ENCODE results near the gene AMOTL1.

- no peak for TF ChIP-seq CTCF (conservative IDR thresholded peaks at IDR 0.05; ENCODE audit: low read depth, low read length)
- TF ChIP-seq EZH2 (IDR thresholded peaks at IDR 0.05; ENCODE audit: low read length, unreplicated experiment), result no peak
These were observed 101.0 kb downstream of the AMOTL1 start for GRCh38 chr11:94869186-94869585.
